NCI-H2107 treated with DMSO at 0.1 percent for 48 hours (cell line): Measurements from ENCODE around the gene CXCL1.
"Not testable (repeated sequence)": the region's sequence is repeated elsewhere in the genome, so short reads cannot be mapped to it uniquely, and the experiment has no call there.

Experiments
- DNase-seq: peaks from one replicate; lab custom pipeline; 2025; ENCODE audit not compliant: unreplicated experiment; lab: John Stamatoyannopoulos, UW

The CXCL1 gene

GRCh38 chr4:73874386-73874785 lies 5.2 kb downstream of the CXCL1 start:
- DNase-seq = no peak

- no peak for DNase-seq
Observed at GRCh38 chr4:73875401-73875800, 6.2 kb downstream of the CXCL1 start.

GRCh38 chr4:73883306-73883705 lies 14.1 kb downstream of the CXCL1 start:
- DNase-seq = no peak

- DNase-seq = no peak
Observed at GRCh38 chr4:73885574-73886267, 16.5 kb downstream of the CXCL1 start.

GRCh38 chr4:73891326-73891725 lies 22.1 kb downstream of the CXCL1 start:
- no peak for DNase-seq

- DNase-seq = no peak
Observed at GRCh38 chr4:73891739-73892405, 22.7 kb downstream of the CXCL1 start.

- no peak for DNase-seq
Observed at GRCh38 chr4:73892966-73893365, 23.8 kb downstream of the CXCL1 start.

GRCh38 chr4:73894001-73894400 lies 24.8 kb downstream of the CXCL1 start:
- DNase-seq = no peak

GRCh38 chr4:73895201-73896175 lies 26.3 kb downstream of the CXCL1 start:
- no peak for DNase-seq

- DNase-seq = no peak
Observed at GRCh38 chr4:73896416-73896815, 27.2 kb downstream of the CXCL1 start.

GRCh38 chr4:73897380-73898136 lies 28.4 kb downstream of the CXCL1 start:
- DNase-seq = no peak

GRCh38 chr4:73899338-73899737 lies 30.1 kb downstream of the CXCL1 start:
- not testable (repeated sequence) for DNase-seq

GRCh38 chr4:73901031-73901430 lies 31.8 kb downstream of the CXCL1 start:
- no peak for DNase-seq

GRCh38 chr4:73902038-73902637 lies 32.9 kb downstream of the CXCL1 start:
- no peak for DNase-seq

- no peak for DNase-seq
Observed at GRCh38 chr4:73902817-73903547, 33.8 kb downstream of the CXCL1 start.

GRCh38 chr4:73904491-73904890 lies 35.3 kb downstream of the CXCL1 start:
- DNase-seq = no peak

- no peak for DNase-seq
Observed at GRCh38 chr4:73908965-73909364, 39.8 kb downstream of the CXCL1 start.

GRCh38 chr4:73911746-73912145 lies 42.6 kb downstream of the CXCL1 start:
- DNase-seq = no peak

- DNase-seq = no peak
Observed at GRCh38 chr4:73912191-73912590, 43.0 kb downstream of the CXCL1 start.

GRCh38 chr4:73914071-73914470 lies 44.9 kb downstream of the CXCL1 start:
- DNase-seq = no peak
